ENCODE results near the gene MMP13.
"Not testable (repeated sequence)": the region's sequence is repeated elsewhere in the genome, so short reads cannot be mapped to it uniquely, and the experiment has no call there.

Gene MMP13

GRCh38 chr11:102955624-102956023, at the start of gene MMP13:
Gene MMP13 (minus strand): TSS chr11:102955732. CDS start chr11:102955705, 27 bp downstream.
- DNase-seq = no peak

- DNase-seq = not testable (repeated sequence)
Measured at GRCh38 chr11:103004234-103004633, 48.7 kb upstream of the MMP13 start.

GRCh38 chr11:102994105-102994504, 38.6 kb upstream of the MMP13 start:
- DNase-seq = no peak

GRCh38 chr11:102991776-102992175, 36.2 kb upstream of the MMP13 start:
- no peak for DNase-seq

GRCh38 chr11:102990145-102990544, 34.6 kb upstream of the MMP13 start:
- DNase-seq = no peak

DNA sequence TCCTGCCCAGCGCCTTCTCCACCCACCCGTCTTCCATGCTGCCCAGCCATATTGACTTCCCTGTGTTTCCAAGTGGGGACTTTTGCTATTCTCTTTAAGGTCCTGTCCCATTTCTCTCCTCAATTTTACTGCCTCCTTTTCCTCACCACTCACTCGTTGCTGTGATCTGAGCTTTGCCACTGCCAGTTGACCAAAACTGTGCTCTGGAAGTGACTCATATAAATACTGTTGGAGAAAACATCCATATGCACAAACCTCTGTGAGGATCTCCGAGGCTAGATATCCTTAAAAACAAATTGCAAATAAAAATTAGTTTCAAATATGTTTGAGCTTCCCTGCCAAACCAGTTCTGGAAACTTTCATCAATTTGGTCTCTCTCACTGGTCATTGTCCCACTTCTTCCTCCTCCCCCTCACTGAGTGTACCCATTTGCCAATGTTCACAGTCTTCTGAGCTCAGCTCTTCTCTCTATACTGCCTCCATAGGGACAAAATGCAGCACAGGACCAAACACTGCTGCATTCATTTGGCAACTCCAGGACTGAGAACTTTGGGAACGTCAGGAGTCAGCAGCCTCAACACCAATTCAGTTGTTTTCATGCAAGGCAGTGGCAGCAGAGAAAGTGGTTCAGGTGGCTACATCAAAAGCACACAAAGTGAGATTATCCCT, 34.0 kb upstream of the MMP13 start:
- DNase-seq = no peak

DNA sequence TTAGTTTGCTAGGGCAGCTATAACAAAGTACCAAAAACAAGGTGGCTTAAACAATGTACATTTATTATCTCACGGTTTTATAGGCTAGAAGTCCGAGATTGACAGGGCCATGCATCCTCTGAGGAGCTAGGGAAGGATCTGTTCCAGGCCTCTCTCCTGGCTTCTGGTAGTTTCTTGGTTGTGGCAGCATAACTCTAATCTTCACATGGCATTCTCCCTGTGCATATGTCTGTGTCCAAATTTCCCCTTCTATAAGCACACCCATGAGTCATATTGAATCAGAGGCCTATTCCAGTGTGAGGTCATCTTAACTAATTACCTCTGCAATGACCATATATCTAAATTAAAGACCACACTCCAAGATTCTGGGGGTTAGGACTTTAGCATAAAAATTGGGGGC, 31.3 kb upstream of the MMP13 start:
- DNase-seq = no peak

- no peak for DNase-seq
Measured at GRCh38 chr11:102985850-102986249, 30.3 kb upstream of the MMP13 start.

DNA sequence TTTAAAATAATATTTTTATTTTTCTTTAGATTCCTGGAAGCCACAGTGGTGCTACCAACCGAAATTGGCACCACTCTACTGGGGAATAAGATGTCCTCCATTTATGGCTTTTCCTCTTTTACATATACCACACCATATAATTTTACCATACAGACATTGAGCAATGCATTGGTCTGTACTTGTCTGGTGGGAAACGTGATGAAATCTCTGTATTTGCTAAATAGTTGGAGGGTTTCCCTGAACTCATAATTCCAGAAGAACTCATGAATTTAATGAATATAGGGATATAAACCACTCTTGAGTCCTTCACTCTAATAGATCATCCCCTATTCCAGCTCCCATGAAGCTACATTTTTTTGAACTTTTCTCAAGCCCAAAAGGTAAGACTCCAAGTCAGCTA, 28.0 kb upstream of the MMP13 start:
- no peak for DNase-seq

- DNase-seq = no peak
Measured at GRCh38 chr11:102981324-102981910, 25.9 kb upstream of the MMP13 start.

- DNase-seq = no peak
Measured at GRCh38 chr11:102974552-102975280, 19.2 kb upstream of the MMP13 start.

GRCh38 chr11:102973698-102974097, 18.2 kb upstream of the MMP13 start:
- DNase-seq = not testable (repeated sequence)

DNA sequence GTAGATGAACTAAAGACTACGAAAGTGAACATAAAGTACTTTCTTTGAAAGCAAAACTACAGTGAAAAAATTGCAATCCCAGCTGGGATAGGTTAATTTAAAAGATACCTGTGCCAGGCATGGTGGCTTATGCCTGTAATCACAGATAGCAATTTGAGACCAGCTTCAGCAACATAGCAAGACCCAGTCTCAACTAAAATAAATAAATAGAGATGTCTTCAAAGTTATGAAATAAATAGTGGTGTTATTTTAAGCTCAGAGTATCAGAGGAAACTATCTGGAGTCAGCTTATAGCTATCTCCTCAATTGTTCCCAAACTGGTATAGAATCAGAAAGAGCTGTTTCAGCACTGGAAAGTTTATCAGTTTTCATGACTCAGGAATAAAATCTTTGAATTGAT, 17.3 kb upstream of the MMP13 start:
- no peak for DNase-seq

DNA sequence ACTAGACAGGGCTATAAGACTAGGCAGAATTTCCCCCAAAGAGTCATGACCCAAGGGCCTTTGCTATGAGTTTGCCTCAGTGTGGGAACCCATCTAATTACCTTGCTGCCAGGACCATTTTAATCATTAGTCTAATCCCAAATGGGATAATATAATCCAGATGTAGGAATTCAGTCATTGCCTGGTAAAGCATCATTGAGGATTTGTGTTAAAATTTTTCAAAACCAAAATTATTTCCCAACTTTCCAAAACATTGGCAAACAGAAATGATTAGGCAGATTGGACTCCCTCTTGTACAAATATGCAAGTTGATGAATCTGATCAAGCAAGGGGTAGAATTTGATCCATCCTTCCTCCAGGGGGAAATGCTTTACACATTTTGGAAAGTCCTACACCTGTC, 16.2 kb upstream of the MMP13 start:
- no peak for DNase-seq

GRCh38 chr11:102967497-102967896, 12.0 kb upstream of the MMP13 start:
- DNase-seq = no peak

- no peak for DNase-seq
Measured at GRCh38 chr11:102966011-102966410, 10.5 kb upstream of the MMP13 start.

DNA sequence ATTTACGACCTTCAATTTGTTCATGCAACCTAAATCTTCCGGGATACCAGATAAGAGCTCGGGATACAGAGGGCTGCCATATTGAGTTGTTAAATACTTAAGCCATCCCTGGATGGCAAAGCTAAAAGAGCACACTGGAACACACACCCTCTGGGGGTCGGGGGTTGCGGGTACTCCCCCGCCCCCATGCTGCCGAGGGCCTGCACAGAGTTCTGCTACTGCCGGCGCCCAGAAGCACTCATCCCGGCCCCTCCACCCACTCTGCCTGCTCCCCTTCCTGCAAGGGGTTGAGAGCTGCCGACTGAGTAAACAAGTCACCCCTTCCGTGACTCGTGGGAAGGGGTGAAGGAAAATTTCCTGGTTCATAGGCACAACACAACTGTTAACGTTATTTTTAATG, 9.3 kb upstream of the MMP13 start:
- DNase-seq = no peak

- DNase-seq = no peak
Measured at GRCh38 chr11:102957953-102958352, 2.4 kb upstream of the MMP13 start.

DNA sequence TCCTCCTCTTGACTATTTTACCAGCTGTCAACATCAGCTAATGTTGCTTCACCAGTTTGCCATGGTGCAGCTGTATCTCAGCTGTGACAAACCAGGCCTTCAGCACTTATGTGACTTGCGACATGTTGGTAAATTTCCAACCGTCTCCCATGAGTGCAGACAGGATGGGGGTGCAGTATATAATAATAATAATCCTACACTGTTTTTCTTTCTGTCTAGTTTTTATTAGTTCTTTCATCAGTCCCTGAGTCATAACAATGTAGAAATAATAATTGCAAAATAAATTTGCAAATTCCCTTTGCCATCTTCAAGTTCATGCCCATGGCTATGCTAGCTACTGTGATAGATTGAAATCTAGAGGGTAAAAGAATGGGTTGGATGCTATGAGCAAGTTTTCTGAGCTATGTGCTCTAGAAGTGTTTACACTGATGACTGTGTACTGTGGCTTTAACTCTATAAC, 4.9 kb downstream of the MMP13 start:
- DNase-seq = no peak

GRCh38 chr11:102946237-102946636, 9.3 kb downstream of the MMP13 start:
- DNase-seq = no peak

GRCh38 chr11:102940714-102941588, 14.6 kb downstream of the MMP13 start:
- peak; percentile 83 for DNase-seq

- DNase-seq = no peak
Measured at GRCh38 chr11:102936864-102937509, 18.5 kb downstream of the MMP13 start.

- no peak for DNase-seq
Measured at GRCh38 chr11:102935514-102935913, 20.0 kb downstream of the MMP13 start.

Measured in eye (tissue), 1 donor.